CD4-positive, alpha-beta T cell treated with Interleukin-21 for 1 hour (primary cell): Measurements from ENCODE around the gene OR10K2.
"Not testable (repeated sequence)": the region's sequence is repeated elsewhere in the genome, so short reads cannot be mapped to it uniquely, and the experiment has no call there.

ENCODE experiments used
- DNase-seq: peaks from one replicate; pipeline ENCODE4 v3.0.0-alpha.2; 2020

Gene OR10K2

DNA sequence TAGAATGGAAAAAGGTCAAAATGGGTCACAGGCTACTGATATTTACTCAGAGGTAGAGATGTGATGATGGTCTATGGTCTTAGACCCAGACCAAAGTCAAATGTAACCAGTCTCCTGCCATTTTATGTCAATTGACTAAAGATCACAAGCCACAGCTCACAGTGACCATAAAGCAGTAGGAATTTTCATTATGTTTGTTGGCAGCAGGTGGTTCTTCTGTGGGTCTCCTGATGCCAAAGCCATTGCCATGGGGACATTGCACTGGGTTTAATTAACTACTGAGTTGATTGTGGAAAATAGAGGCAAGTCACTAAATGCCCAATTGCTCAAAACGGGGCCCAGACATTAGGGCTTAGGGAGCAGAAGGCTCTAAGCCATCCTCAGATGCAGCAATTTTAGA lies at the start of gene OR10K2:
TSS of gene OR10K2 (minus strand) at position 101 of the 400 bp plus-strand sequence. CDS start 5,371 bp downstream, outside the sequence.
- no peak for DNase-seq

DNA sequence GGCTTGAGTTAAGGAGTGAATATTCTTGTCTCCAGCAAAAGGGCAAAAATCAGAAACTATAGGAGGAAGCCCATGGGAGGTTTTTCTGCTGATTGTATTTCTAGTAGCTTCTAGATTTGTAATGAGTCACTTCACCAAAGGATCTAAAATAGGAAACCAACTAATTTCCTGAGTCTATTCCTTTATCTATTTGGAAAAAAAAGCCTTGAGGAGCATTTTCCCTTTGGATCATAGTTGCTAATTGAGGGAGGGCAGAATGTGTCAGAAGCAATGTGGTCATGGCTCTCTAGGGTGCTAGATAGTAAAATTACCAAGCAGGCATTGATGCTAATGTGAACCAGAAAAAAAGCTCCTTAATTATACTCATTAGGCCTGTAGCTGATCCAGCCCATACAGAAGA lies 45.9 kb upstream of the OR10K2 start, which contains the start of gene OR10R2:
TSS of gene OR10R2 (plus strand) at position 301 of the 400 bp plus-strand sequence. CDS start 106 bp downstream, outside the sequence.
- no peak for DNase-seq

GRCh38 chr1:158461534-158461933 lies 35.5 kb upstream of the OR10K2 start, which contains the start of gene OR10K1:
Gene OR10K1 (plus strand): TSS chr1:158461834. CDS start chr1:158465562, 3,728 bp downstream.
- no peak for DNase-seq

DNA sequence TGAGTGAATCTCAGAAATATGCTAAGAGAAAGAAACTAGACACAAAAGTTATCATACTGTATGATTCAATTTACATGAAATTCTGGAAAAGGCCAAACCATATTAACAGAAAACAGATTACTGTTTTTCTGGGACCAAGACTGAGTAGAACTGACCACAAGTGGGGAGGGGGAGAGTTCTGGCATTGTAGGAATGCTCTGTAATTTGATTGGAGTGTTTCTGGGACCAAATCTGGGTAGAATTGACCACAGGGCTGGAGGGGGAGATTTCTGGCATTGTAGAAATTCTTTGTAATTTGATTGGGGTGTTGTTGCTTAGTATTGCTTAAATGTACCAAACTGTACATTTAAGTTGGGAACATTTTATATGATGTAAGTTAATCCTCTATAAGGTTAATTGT lies 32.2 kb upstream of the OR10K2 start:
- DNase-seq = no peak

GRCh38 chr1:158457246-158457645 lies 31.2 kb upstream of the OR10K2 start:
- no peak for DNase-seq

DNA sequence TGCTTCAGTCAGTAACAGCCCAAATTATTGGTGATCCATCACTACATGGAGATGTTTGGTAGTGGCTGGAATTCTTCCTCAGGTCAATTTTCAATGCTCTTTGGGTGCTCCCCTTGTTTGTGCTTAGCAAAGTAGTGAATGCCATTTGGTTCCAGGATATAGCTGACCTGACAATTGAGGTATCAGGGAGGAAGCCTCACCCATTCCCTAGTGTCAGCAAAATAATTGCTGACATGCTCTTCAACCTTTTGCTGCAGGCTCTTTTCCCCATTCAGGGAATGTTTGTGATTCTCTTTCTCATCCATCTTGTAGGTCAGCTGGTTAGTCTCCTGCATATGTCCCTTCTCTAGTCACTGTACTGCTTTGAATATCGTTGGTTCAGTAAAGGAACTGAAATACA lies 28.5 kb upstream of the OR10K2 start:
- no peak for DNase-seq

DNA sequence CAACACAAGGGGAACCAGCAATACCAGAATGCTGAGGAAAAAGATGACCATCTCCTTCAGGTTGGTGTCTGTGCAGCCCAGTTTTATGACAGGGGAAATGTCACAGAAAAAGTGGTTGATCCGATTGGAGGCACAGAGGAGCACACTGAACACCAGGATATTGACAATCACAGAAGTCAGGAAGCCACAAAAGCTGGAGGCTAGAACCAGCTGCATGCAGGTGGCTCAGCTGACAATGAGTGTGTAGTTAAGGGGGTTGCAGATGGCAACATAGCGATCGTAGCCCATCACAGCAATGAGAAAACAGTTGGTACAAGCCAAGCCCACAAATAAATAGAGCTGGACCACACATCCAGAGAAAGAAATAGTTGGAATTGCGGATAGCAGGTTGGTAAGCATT lies 19.3 kb upstream of the OR10K2 start:
- no peak for DNase-seq

GRCh38 chr1:158434741-158435140 lies 8.7 kb upstream of the OR10K2 start:
- no peak for DNase-seq

- not testable (repeated sequence) for DNase-seq
Observed at GRCh38 chr1:158430163-158430562, 4.1 kb upstream of the OR10K2 start.

DNA sequence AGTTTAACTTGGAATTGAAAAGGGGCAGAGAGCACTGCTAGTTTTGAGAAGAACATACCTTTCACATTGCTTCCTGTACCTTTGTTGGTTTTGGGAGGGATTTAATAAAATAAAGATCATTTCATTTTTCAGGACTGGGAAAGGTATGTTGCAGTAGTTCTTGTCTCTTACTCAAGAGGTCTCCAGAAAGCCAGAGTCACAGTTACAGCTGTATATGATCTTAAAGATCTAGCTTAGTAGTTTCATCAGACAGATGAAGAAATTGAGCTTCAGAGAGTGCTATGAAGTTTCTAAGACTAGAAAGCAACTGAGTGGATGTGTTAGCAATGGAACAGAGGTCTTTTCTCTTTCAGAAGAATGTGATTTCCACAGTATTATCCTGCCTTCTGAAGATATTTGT lies 1.0 kb downstream of the OR10K2 start:
- no peak for DNase-seq

GRCh38 chr1:158422212-158422611 lies 3.8 kb downstream of the OR10K2 start:
- no peak for DNase-seq

DNA sequence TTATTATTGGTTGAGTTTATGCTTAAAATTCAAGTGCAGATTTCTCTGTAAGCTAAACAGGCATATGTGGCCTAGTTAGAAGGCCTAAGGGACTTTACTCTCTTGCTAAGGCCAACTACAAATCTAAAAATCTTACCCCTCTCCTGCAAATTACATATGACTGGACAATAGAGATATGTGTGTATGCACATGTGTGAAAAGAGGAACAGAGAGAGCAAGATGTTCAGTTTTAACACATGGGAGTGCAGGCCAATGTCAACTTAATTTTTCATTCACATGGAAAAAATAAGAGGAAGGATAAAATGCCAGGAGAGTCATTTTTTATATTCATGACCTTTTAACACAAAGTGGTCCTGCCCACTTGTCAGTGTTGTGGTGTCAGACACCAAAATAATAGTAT lies 8.5 kb downstream of the OR10K2 start:
- DNase-seq = no peak

DNA sequence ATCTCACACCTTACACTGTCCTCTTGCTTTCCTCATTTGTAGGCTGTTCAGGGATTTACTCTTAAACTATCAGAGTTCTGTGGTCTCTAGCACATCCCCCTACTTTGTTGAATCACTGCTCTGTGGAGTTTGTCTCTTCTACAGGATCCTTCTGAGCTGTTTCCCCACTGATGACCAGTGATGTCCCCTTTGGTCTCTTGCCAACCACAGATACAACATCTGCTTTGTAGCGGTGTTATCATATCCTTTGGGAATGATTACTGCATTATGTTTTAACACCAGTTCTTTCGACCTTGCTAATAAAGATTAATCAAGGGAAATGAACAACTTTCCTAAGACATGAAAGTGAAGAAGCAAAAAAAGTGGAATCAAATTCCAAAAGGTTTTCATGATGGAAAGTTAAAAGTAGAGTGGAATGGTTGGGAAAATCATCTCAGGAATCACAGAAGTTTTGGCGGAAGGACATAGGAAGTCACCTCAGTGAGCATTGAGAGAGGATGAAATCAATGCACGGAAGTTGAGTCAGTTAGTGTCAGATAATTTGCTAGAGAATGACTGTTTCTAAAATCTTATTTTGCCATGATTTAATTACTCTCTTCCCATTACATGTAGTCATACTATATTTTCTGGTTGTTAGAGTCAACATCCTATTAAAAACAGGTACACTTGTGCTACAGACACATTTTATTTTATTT lies 11.2 kb downstream of the OR10K2 start:
- DNase-seq = no peak

DNA sequence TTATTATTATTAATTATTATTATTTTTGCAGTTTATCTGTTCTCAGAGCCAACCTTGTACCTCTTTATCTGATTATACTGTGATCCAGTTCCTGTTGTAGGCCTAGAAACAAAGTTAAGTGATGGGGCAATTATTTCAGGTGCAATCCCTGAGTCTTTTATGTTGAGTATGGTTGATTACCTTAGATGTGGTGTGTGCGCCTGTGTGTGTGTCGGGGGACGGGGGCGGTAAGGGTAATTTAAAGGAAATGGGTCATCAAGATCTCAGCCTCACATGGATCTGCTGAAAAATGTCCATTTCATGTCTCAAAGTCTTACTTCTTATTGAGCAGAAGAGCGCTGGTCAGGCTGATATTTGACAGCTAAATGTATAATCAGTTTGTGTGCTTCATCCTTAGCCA lies 18.9 kb downstream of the OR10K2 start:
- DNase-seq = no peak

DNA sequence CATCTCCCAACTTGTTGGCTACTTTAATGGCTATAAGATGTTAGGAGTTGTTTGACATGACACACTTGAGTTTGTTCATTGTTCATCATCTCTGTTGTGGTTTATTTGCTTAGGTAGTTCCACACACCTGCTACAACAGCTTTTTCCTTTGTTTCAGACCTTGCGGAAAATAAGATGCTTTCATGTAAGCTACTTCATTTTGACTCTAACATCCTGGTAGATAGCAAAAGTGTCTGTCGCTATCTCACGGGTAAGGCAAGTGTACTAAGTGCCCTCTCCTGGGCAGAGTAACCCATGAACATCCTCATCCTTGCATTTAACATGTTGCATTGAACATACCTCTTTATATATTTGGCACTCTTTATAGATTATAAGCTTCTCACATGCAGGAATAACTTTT lies 25.2 kb downstream of the OR10K2 start:
- no peak for DNase-seq

DNA sequence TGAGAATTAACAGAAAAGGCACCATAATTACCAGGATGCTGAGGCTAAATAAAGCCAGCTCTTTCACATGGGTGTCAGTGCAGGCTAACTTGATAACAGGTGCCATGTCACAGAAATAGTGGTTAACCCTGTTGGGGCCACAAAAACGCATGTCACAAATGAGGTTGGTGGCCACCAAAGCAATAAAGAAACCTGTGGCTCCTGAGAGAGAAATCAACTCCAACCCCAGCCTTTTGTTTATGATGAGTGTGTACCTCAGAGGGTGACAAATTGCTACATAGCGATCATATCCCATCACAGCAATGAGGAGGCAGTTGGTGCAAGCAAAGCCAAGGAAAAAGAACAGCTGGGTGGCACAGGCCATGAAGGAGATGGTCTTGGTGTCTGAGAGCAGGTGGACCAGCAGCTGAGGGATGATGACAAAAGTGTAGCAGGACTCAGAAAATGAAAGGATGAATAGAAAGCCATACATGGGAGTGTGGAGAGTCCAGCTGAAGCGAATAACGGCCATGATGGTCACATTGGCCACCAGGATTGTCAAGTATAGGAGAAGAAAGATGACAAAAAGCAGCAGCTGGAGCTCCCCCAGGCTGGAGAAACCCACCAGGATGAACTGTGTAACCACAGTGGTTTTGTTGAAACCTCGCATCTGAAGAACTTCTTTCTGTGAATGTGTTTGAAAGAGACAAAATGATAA lies 27.1 kb downstream of the OR10K2 start, which contains the start of gene OR10T2:
TSS of gene OR10T2 (minus strand) at position 649 of the 697 bp plus-strand sequence. CDS start at position 649, 0 bp downstream.
- no peak for DNase-seq

- DNase-seq = no peak
Observed at GRCh38 chr1:158396646-158397045, 29.4 kb downstream of the OR10K2 start.

- no peak for DNase-seq
Observed at GRCh38 chr1:158393476-158393875, 32.6 kb downstream of the OR10K2 start.

- DNase-seq = no peak
Observed at GRCh38 chr1:158391099-158391498, 34.9 kb downstream of the OR10K2 start.

- DNase-seq = no peak
Observed at GRCh38 chr1:158390331-158390730, 35.7 kb downstream of the OR10K2 start.

GRCh38 chr1:158374860-158375259 lies 51.2 kb downstream of the OR10K2 start:
- no peak for DNase-seq

- DNase-seq = not testable (repeated sequence)
Observed at GRCh38 chr1:158374101-158374500, 51.9 kb downstream of the OR10K2 start.

DNA sequence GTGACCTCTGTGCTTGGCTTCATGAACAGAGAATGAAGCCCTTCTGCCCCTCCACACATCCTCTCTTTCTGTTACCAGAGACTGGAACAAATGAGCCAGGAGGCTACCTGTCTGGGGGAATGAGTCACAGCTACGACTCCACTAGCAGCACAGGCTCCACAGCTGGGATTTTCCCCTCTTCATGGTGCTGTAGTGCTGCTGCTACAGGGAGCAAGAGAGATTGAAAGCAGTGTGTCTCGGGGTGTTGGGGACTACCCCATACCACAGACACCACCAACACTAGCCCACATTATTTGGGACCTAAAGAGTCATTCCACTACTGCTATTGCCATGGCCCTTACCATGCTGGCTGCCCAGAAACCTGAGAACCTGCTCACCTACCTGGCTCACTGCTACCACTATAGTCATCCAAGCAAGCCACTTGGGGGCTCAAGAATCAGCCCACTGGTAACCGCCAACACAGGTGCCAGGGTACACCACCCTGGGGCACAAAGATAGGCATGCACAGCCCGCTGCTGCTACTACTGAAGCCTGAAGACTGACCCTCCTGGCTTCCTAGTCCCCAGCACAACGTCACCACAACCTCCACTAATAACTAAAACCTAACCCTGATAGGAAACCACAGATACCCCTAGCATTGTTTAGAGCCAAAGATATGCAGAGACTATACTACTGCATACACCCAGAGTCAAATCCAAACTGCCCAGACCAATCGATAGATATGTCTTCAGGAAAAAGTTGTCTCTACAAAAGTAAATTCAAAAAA lies 54.7 kb downstream of the OR10K2 start:
- DNase-seq = no peak
